Urothelium cell line (cell line): ENCODE measurements around the gene LAMB4.

Experiments
- DNase-seq: peaks from one replicate; pipeline ENCODE4 v3.0.0; 2011; ENCODE audit warnings: low spot score, mixed read lengths
- FAIRE-seq: peaks from 2 replicates; lab custom pipeline; 2011; peaks lifted over from hg19 to GRCh38; lab: Jason Lieb, UNC

Gene LAMB4

GRCh38 chr7:108001764-108002725 is 128.1 kb downstream of the LAMB4 start:
- DNase-seq, result peak; percentile 46

GRCh38 chr7:108000875-108001763 is 129.0 kb downstream of the LAMB4 start:
- no peak for FAIRE-seq
- DNase-seq, result peak; percentile 66

More at GRCh38 chr7:108001764-108002725, 128.1 kb downstream of the LAMB4 start:
- FAIRE-seq, result no peak

- no peak for FAIRE-seq
- peak; percentile 31 for DNase-seq
Observed at GRCh38 chr7:107999779-108000560, 130.2 kb downstream of the LAMB4 start.

GRCh38 chr7:107998660-107999480 is 131.3 kb downstream of the LAMB4 start:
- DNase-seq, result no peak
- FAIRE-seq, result no peak

GRCh38 chr7:107998150-107998549 is 132.0 kb downstream of the LAMB4 start:
- no peak for DNase-seq
- FAIRE-seq, result no peak

GRCh38 chr7:107996072-107996882 is 133.9 kb downstream of the LAMB4 start:
- FAIRE-seq (no peak), DNase-seq (no peak)

- DNase-seq (peak; percentile 55), FAIRE-seq (no peak)
Observed at GRCh38 chr7:107995184-107996071, 134.7 kb downstream of the LAMB4 start.

GRCh38 chr7:107994421-107995030 is 135.6 kb downstream of the LAMB4 start:
- DNase-seq, result no peak
- FAIRE-seq, result no peak

GRCh38 chr7:107993891-107994291 is 136.3 kb downstream of the LAMB4 start:
- DNase-seq, result no peak
- FAIRE-seq, result no peak

- DNase-seq, result no peak
- FAIRE-seq, result no peak
Observed at GRCh38 chr7:107989618-107990373, 140.4 kb downstream of the LAMB4 start.

- FAIRE-seq (no peak), DNase-seq (no peak)
Observed at GRCh38 chr7:107982918-107983389, 147.2 kb downstream of the LAMB4 start.

- FAIRE-seq (no peak), DNase-seq (no peak)
Observed at GRCh38 chr7:107982042-107982840, 147.9 kb downstream of the LAMB4 start.

GRCh38 chr7:107981466-107981865 is 148.7 kb downstream of the LAMB4 start:
- FAIRE-seq (no peak), DNase-seq (no peak)

GRCh38 chr7:107980671-107981190 is 149.4 kb downstream of the LAMB4 start:
- FAIRE-seq (no peak), DNase-seq (no peak)

GRCh38 chr7:107980171-107980570 is 150.0 kb downstream of the LAMB4 start:
- no peak for FAIRE-seq
- DNase-seq, result no peak
